HG03575 (cell line): ENCODE data around the gene NFIB.

Experiments
- ATAC-seq: cut with Tn5 transposase; IDR thresholded peaks from one replicate; pipeline ENCODE4 v1.9.1; 2021; ENCODE audit not compliant: unreplicated experiment, insufficient number of reproducible peaks, low FRiP score; ENCODE audit errors: extremely low read depth

NFIB gene

DNA sequence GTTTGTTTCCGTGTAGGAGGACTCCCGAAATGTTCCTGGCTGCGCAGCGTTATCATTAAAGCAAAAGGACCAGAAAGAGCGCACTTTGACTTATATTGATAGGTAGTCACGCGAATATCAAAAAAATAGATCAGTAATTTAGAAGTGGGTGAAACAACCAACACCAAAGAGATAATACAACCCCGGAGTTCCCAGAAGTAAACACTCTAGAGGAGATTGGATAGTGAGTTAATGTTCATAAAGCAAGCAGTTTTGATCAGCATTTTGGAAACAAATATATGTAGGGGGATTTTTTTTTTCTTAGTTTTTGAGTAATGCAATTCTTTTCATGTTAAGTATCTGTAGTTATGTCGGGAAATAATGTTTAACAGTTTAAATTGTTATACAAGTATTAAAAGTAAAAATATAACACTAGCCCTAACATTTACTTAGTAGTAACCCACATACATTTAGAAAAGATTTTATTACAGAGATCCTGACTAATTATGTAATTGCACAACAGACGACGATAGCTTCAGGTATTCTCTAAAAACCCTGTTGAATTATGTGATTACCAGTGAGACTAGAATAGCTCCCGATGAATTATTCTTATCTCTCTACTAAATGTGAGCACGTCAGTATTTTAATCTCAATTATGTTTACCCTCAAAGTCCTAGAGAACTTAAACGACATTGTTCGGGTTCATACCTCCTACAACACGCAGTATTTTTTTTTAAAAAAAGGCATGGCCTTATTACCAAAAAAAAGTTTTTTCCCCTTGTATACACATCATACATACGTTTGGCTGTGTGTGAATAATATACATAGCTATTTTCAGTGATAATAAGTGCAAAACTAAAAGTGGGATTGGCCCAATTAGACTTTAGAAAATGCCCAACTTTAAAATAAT is 9.4 kb upstream of the NFIB start:
- ATAC-seq = no peak

DNA sequence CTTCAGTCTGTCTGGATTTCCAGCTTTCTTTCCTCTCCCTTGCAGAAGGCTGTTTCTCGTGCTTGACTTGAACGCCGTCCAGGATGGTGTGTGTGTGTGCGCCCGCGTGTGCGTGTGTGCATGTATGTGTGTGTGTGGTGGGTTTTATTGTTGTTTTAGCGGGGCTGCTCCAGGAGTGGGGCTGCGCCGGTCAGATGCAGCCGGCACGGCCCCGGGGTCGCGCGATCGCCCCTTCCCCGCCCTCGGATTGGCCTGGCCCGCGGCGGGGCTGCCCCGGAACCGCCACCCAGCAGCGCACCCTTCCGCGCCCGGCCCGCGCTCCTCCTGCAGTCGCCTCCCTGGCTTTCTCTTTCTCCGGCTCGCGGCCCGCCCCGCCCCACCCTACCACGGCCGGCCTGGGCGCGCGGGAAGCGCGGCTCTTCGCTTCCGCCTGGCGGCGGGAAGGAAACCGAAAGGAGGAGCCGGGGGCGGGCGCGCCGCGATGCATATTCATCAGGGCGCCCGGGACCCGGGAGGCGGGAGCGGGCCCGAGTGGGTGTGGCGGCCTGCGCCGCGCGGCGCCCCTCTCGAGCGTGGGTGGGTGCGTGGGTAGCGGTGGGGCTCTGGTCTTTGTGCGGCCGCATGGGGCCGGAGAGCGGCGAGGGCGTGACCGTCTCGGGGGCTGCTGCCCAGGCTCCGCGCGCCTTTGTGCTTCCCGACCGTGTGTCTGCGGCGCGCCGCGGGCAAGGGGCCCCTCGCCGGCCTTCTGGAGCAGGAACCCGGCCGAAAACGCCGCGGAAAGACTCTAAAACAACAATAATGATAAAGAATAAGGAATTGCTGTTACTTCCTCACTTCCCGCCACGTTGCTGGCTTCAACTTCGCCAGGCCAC is 8.5 kb upstream of the NFIB start:
- ATAC-seq = peak; percentile 34

DNA sequence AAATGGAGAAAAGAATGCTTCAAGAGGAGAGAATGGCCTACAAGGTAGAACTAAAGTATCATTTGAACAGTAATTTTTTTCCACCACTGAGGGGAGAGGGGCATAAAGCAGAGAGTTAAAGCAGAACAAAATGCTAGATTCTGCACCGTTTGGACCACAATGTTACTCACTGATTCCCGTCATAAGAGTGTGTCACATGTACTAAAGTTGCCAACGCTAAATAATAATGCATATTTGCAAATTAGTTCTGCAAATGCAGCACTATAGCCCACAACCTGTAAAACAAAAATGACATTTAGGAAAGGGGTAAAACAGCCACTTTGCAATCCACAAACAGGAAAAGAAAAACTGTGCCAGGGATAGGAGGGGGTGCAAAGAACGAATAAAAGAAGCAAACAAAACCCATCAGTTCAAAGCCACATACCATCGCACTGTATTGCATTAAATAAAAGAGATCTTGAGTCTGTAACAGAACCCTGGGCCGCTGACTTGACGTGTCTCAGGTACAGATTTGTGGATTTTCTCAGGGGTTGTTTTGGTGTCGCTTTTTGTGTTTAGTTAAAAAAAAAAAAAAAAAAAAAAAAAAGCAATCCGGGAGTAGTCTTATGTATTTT is 7.7 kb upstream of the NFIB start:
- ATAC-seq = no peak

DNA sequence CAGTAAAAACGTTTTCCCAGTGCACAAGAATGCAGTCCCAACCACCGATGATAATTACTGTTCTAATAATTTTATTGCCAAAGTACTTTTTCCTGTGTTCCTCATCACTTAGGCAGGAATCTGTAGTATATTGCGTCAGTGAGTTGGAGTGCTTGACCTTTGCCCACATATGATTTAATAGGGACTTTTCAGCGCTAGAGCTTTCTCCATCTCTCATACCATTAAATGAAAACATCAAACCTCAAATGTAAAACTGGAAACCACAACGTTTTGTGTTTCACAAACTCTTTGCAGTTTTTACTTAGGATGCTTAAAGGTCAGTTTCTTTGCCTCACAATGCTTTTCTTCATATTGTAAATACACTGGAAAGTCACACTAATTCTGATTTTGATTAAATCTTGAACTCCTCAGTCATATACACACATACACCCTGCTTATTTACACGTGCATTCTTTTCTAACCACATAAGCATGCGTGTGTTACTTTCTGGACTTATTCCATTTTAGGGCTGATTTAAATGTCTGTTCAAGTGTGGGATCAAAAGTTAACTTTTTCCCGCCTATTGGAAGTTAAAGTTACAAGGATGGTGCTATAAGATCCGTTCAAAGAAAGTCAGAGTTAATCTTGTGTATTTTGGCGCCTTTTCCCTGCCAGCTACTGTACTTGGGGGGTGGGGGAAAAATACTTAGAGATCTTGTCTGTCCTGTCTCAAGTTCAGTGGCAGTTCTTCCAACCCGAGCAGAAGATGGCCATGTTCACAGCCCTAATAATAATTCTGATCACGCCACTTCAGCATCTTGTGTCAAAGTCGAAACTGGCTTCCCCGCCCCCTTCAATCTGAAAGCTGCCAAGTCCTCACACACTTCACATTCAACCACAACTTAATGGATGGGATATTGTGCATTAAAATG is 6.6 kb upstream of the NFIB start:
- ATAC-seq = no peak

DNA sequence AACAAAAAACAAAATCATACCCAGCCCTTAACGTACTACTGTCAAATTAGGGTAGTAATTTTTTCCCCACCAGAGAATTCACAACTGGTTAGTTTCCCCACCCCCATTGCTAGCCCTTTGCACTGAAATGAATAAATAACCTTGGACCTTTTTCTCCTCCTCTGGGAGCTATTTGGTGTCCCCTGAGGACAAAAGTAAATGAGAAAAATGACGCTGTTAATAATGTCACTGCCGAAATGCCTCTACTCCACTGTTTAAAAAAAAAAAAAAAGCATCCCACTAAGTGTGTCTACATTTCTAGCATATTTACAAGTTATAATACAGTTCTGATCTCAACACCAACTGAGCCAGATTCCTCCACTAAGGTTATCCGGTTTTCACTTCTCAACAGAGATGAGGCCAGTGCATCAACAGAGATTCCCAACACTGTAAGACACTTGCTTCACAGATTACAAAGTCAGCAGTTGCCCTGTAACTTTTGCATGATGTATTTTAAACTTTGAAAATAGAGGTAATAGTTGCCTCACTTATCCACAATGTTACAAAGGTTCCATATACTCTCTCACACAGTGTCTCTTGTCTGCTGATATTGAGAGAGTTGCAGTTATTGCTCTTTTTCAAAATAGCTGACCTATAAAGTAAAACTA is 5.1 kb upstream of the NFIB start:
- ATAC-seq = no peak

DNA sequence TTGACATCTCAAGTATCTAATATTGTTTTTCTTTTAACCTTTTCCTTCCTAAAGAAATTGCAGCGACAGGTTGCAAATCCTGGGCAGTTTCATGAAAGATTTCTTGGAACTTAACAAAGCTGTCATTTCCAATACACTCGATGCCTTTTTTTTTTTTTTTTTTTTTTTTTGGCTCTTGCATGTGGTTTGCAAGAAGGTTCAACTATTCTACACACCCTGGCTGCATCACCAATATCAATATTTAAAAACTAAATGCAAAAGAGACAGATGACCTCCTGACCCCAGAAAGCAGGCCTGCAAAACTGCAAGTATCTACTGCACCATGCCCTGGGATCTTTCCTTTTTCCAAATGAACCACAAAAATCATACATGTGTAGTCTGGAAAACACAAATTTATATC is 4.4 kb upstream of the NFIB start:
- no peak for ATAC-seq

DNA sequence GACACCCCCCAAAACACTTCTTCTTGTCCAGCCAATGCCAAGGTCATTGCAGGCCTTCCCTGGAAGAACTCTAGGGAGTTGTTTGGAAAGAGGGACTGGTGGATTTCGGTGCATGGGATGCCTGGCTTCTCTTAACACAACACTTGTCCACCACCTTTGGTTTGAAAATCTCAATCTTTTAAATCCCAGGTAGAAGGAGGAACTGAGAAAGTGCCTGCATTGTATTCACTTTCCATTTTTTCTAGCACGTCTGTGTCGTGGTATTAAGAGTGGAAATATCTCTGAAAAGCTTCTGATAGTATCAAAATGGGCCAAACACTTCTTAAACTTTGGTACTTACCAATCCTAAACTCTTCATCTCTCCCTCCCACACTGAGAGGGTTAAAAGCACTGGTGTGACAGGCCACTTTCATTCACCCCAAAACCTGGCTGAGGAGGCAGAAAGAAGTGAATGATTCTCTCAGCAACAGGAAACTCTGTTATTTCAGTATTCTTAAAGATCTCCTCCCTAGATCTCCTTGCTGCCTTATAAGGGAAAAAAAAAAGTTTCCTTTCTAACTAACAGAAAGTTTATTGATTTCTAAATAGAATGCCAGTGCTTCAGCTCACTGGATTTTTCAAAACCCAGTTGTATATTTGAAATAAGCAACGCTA is 3.9 kb upstream of the NFIB start:
- ATAC-seq = no peak

DNA sequence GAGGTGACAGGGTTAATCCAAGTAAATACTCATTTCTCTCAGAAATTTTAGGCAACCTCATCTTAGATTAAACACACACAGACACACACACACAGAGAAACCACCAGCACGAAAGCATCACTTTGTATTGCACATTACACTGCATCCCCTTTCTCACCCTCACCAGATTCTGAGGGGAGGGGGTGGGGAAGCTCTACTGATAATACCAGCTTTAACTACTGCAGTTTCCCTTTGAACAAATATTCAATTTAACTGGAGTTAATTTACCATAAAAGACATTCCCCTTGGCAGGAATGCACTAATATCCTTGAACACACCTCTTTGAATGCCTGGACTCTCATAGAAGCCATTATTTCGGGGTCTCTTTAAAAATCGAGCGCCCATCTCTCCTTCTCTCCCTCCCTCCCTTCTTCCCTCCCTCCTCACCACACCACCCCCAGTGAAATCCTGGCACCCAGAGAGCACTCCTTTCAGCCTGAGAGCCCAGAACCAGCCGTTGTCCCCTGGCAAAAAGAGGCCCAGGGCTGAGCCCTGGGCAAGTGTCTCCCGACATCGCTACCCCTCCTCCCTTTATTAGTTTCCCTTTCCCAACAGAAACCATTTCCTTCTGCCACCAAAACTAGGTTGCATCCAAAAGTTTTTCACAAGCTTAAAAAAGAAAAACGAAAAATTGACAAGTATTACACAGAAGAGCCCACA is 2.8 kb upstream of the NFIB start:
- ATAC-seq = no peak

DNA sequence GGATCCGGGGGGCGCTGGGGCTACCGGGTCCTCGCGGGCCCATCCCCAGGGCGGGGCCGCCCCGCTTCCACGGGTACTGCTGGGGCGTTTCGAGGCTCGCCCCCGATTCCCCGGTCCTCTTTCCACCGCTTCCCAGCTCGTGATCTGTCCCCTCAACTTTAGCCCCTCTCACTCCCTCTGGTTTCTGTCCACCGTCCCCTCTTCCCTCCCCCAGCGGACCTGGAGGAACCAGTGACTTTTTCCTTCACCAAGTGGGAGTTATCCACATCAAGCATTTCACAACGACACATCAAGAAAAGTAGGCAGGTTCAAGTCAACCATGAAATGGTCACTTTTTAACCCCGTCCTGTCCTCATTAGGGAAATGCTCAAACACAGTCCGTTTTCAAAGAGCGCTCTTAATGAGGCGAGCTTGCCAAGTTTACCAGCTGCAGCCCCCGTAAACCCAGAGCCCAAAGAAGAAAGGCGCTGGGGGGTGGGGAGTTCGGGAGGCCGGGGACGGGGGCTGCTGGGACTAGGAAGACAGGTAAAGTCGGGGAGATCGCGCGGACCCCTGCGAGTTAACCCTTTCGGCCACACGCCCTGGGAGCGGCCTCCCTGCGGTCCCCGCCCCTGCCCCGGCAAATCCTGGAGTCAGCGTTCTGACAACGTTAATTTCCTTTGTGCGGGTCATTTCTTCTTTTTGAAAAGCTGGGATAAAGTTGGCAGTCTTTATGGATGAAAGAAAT is 2.1 kb upstream of the NFIB start:
- ATAC-seq = no peak

DNA sequence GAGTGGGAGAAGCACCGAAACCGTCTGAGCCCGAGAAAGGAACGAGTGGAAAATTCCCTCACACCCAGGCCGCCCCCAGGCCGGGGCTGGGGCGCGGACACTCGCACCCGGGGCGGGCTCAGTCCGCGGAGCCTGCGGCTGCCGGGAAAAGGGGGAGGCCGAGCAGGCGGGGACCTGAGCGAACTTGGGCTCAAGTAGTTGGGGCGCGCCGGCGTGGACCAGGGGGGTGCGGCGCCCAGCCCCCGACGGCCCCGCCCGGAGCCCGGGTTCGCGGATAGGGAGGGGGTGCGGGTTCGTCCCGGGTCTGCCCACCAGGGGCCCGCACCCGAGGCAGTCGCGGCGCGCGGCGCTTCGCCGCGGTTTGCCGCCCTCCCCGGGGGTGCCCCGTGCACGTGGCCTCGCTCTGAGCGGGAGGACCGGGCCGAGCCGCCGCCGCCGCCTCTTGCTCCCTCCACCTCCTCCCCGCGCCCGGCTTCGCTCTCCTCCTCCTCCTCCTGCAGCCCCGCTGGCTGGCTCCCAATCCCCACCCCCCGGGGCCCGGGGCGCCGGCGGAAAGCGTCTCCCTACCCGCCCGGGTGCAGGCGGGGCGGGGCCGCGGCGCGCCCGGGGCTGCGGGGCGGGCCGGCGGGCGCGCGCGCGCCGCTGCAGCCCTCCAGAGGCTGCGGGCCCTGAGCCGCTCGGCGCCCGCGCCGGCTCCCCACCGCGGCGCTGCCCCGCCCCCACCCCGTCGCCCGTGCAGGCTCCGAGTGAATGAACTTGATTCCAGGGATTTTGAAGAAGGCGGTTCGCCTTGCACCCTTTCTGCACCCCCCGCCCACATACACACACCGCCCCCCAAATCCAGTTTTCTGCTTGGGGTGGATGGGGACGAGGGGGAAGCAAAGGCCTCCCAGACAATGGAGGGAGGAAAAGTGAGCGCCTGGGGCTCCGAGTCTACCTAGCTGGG is 1.3 kb upstream of the NFIB start:
- no peak for ATAC-seq

DNA sequence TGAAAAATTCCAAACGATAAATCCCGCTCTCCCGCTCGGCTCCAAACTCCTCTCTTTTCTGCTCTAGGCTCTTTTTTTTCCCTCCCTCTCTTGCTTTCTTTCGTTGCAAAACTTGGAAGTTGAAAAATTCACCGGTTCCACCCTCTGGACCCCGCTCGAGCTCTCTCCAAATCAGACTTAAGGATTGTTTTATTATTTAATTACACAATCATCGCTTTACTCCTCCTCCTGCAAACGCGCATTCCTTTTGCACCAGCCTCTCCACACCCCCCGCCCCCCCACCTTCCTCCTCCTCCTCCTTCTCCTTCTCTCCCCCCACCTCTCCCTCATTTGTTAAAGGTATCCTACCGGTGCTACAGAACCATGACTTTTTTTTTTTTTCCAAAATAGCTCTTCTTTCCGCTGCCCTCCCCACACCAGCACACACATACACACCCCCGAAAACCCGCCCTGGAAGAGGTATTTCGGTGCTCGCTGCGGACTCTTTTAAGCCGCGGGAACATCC is 535 bp upstream of the NFIB start:
- no peak for ATAC-seq

DNA sequence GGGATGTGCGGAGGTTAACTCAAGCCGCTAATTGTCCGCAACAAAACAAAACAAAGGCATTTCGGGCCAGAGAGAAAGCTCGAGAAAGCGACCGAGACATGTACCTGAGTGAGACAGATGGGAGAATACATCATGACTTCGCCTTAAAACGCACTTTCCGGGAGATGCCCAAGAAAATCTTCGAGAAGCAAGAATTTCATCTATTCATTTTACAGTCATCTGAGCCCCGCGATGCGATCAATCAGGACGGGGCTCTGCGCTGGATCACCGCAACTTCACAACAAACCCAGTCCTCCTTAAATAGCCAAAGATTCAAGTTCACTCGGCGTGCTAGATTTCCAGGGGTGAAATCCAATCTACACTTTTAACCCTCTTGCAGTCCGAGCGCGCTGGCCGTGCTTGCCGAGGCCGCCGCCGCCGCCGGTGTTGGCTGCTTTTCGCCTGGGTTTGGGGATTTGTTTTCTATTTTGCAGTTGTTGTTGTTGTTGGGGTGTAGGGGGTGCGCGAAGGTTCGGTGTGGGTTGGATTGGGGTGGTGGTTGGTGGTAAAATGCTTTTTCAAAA is 482 bp downstream of the NFIB start:
- ATAC-seq = no peak

DNA sequence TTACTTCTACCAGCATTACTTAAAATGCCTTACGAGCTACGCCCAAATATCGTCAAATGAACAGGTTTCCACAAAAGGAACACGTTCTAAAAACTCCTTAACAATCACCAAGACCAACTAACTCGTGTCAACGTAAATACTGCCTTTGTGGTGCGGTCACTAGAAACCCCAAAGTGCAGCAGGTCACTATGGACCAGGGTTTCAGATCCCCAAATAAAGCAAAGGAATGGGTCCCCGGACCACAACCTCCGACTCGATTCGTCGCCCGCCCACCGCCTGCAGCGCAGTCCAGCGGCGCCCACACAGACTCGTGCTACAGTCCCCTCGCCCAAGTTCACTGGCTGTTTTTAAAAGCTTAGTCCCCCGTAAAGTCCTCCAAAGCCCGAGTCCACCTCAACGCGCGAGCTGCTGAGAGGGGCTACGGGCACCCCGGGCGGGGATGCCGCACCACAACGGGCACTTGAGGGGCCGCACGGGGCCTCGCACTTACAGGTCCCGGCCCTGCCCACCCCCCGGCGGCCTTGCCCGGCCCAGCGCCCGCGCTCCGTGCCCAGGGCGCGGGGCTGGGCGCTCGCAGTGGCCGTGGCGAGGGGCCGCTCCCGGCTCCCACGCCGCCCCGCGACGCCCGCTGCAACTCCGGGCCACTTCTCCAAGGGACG is 1.1 kb downstream of the NFIB start:
- ATAC-seq = no peak

DNA sequence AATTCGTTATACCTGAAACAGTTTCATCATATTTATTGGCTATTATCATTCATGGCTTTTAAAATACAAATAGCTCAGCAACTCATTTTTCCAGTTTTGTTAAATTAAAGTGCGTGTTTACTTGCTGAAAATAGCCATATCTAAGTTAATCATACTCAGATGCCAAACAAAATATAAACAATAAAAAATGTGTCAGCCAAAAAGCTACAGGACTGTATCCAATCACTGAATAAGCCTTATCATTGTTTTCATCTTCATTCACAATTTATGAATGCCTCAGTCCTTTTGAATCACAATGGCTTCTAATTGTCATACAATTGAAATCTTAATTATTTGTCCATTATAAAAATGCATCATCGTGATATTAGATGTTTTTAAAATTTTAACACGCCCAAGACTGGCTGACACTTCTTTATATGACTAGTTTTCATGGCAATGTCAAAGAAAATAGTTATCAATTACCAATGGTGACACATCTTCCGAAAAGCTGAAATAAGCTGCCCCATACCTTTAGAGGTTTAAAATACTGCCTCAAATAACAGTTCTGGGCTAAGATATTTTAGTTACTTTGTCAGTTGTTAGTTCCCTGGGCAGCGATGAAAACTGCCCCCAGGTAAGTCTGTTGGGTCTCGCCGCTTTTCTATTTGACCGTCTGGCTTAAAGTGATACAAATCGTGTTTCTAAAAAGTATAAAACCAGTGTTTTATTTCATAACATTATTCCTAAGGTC is 1.8 kb downstream of the NFIB start:
- ATAC-seq = no peak
